HEK293 (cell line): ENCODE results near the gene HTRA2.

Experiments
- CTCF ChIA-PET: fragments of 350-600 bp; formaldehyde crosslinking; extraction: SDS; loops from one replicate; lab custom pipeline; 2021; ENCODE audit warnings: antibody characterized with exemption; lab: Yijun Ruan, JAX
- POLR2A ChIA-PET: fragments of 300-600 bp; formaldehyde crosslinking; extraction: SDS; loops from one replicate; lab custom pipeline; 2020; ENCODE audit warnings: antibody characterized with exemption, inconsistent platforms; lab: Yijun Ruan, JAX
- H3K27ac ChIP-seq: fragments of 200-500 bp; sonication (Bioruptor generic); 2 replicates; pipeline ENCODE4 v1.5.1; 2014; ENCODE audit warnings: low read depth, low read length, control low read depth, inconsistent platforms; ENCODE audit errors: extremely low read depth
- H3K36me3 ChIP-seq, 2 experiments: fragments of 200-500 bp in 1 of 2; sonication (Bioruptor generic) in 1 of 2; 1 replicate in 1 of 2; 2 replicates in 1 of 2; pipeline ENCODE4 v1.5.1; 2014 to 2017; ENCODE audit warnings: inconsistent platforms in 2 of 2, low read length in 2 of 2; ENCODE audit not compliant: control insufficient read depth in 2 of 2, insufficient read depth in 1 of 2
- H3K4me1 ChIP-seq: fragments of 200-500 bp; sonication (Bioruptor generic); 2 replicates; pipeline ENCODE4 v1.5.1; 2014; ENCODE audit warnings: mild to moderate bottlenecking, low read length, inconsistent platforms; ENCODE audit not compliant: control insufficient read depth, insufficient read depth
- H3K4me3 ChIP-seq: 2 replicates; pipeline ENCODE4 v1.5.1; 2011; ENCODE audit warnings: low read depth, mild to moderate bottlenecking, control low read depth, low read length, moderate library complexity
- H3K9me3 ChIP-seq: fragments of 200-500 bp; sonication (Bioruptor generic); 2 replicates; pipeline ENCODE4 v1.5.1; 2014; ENCODE audit warnings: low read depth, low read length, inconsistent platforms; ENCODE audit not compliant: control insufficient read depth, insufficient read depth
- BCL11A ChIP-seq: fragments of 450-650 bp; formaldehyde crosslinking; IDR thresholded peaks from 2 replicates; pipeline ENCODE4 v1.5.1; 2016; ENCODE audit warnings: low read depth, missing biosample characterization, missing genetic modification characterization
- GLI4 ChIP-seq: fragments of 450-650 bp; formaldehyde crosslinking; IDR thresholded peaks from 2 replicates; pipeline ENCODE4 v1.5.1; 2016; ENCODE audit warnings: missing biosample characterization, missing genetic modification characterization
- MYNN ChIP-seq: fragments of 450-650 bp; formaldehyde crosslinking; IDR thresholded peaks from 2 replicates; pipeline ENCODE4 v1.5.1; 2016; ENCODE audit warnings: missing biosample characterization, missing genetic modification characterization, borderline replicate concordance
- OVOL3 ChIP-seq: fragments of 450-650 bp; formaldehyde crosslinking; IDR thresholded peaks from 2 replicates; pipeline ENCODE4 v1.5.1; 2016; ENCODE audit warnings: missing biosample characterization, missing genetic modification characterization
- PRDM6 ChIP-seq: fragments of 450-650 bp; formaldehyde crosslinking; IDR thresholded peaks from 2 replicates; pipeline ENCODE4 v1.5.1; 2017; ENCODE audit warnings: missing biosample characterization, missing genetic modification characterization
- SCRT2 ChIP-seq: fragments of 450-650 bp; formaldehyde crosslinking; IDR thresholded peaks from 2 replicates; pipeline ENCODE4 v1.5.1; 2016; ENCODE audit warnings: missing biosample characterization, missing genetic modification characterization
- ZBTB8A ChIP-seq: fragments of 450-650 bp; formaldehyde crosslinking; IDR thresholded peaks from 2 replicates; pipeline ENCODE4 v1.5.1; 2016; ENCODE audit warnings: missing biosample characterization, missing genetic modification characterization
- ZNF112 ChIP-seq: fragments of 450-650 bp; formaldehyde crosslinking; IDR thresholded peaks from 2 replicates; pipeline ENCODE4 v1.5.0; 2017; ENCODE audit warnings: missing biosample characterization, missing genetic modification characterization
- ZNF175 ChIP-seq: fragments of 450-650 bp; formaldehyde crosslinking; IDR thresholded peaks from 2 replicates; pipeline ENCODE4 v1.5.1; 2016; ENCODE audit warnings: missing biosample characterization, missing genetic modification characterization
- ZNF2 ChIP-seq: fragments of 450-650 bp; formaldehyde crosslinking; IDR thresholded peaks from 2 replicates; pipeline ENCODE4 v1.5.1; 2016; ENCODE audit warnings: missing biosample characterization, missing genetic modification characterization
- ZNF280C ChIP-seq: fragments of 450-650 bp; formaldehyde crosslinking; IDR thresholded peaks from 2 replicates; pipeline ENCODE4 v1.5.1; 2016; ENCODE audit warnings: missing biosample characterization, missing genetic modification characterization
- ZNF621 ChIP-seq: fragments of 450-650 bp; formaldehyde crosslinking; IDR thresholded peaks from 2 replicates; pipeline ENCODE4 v1.5.1; 2017; ENCODE audit warnings: missing biosample characterization, missing genetic modification characterization
- ZNF654 ChIP-seq: fragments of 450-650 bp; formaldehyde crosslinking; IDR thresholded peaks from 2 replicates; pipeline ENCODE4 v1.5.1; 2016; ENCODE audit warnings: low read depth, missing biosample characterization, missing genetic modification characterization
- ZNF658 ChIP-seq: fragments of 450-650 bp; formaldehyde crosslinking; IDR thresholded peaks from 2 replicates; pipeline ENCODE4; 2016; ENCODE audit warnings: missing biosample characterization, missing genetic modification characterization
- ZNF76 ChIP-seq: fragments of 450-650 bp; formaldehyde crosslinking; IDR thresholded peaks from 2 replicates; pipeline ENCODE4; 2016; ENCODE audit warnings: low read depth, missing biosample characterization, missing genetic modification characterization, borderline replicate concordance
- ZNF837 ChIP-seq: fragments of 450-650 bp; formaldehyde crosslinking; IDR thresholded peaks from 2 replicates; pipeline ENCODE4 v1.5.1; 2016; ENCODE audit warnings: missing biosample characterization, missing genetic modification characterization
- TF ChIP-seq, protein P1 (sequence below): fragments of 450-650 bp; formaldehyde crosslinking; IDR thresholded peaks from 2 replicates; pipeline ENCODE4 v1.5.1; 2016; ENCODE audit warnings: missing biosample characterization, missing genetic modification characterization

Gene HTRA2

GRCh38 chr2:74510272-74510671 lies 19.5 kb upstream of the HTRA2 start:
- Histone ChIP-seq H3K9me3 (no peaks in the 10 kb centered on the region), H3K4me1 (peaks cover 4% of the 10 kb centered on the region; the same call in 1 of the 2 replicates), H3K4me3 (no peak overlapping the region), H3K27ac (no peak overlapping the region), H3K36me3 (peaks cover 4 to 8% of the 10 kb centered on the region in 2 experiments; a peak in 1 of 3 replicates)
- TF ChIP-seq ZNF175 (tag by site-specific recombination) (no peak), SCRT2 (tag by site-specific recombination) (no peak), ZNF658 (tag by site-specific recombination) (no peak), ZNF76 (tag by site-specific recombination) (no peak), BCL11A (tag by site-specific recombination) (no peak), ZNF280C (tag by site-specific recombination) (no peak), ZNF2 (tag by site-specific recombination) (no peak), OVOL3 (tag by site-specific recombination) (no peak), ZNF621 (tag by site-specific recombination) (no peak), ZNF654 (tag by site-specific recombination) (no peak), ZBTB8A (tag by site-specific recombination) (no peak), ZNF837 (tag by site-specific recombination) (no peak), GLI4 (tag by site-specific recombination) (no peak), PRDM6 (tag by site-specific recombination) (no peak), MYNN (tag by site-specific recombination) (no peak)
- CTCF ChIA-PET: interaction anchor here (0.8 to 1.2 kb wide), 5 partner anchors 19 to 175 kb away, joined by 3 to 4 read pairs (median 3); partner anchors contain the start of genes AUP1 and HTRA2
- POLR2A ChIA-PET: interaction anchor here (0.8 to 2.3 kb wide), 4 partner anchors 9 to 52 kb away, joined by 3 to 13 read pairs (median 5); partner anchors contain the start of genes AUP1, CCDC142, HTRA2 and TTC31

GRCh38 chr2:74511104-74511989 lies 18.4 kb upstream of the HTRA2 start:
- TF ChIP-seq, protein P1, sequence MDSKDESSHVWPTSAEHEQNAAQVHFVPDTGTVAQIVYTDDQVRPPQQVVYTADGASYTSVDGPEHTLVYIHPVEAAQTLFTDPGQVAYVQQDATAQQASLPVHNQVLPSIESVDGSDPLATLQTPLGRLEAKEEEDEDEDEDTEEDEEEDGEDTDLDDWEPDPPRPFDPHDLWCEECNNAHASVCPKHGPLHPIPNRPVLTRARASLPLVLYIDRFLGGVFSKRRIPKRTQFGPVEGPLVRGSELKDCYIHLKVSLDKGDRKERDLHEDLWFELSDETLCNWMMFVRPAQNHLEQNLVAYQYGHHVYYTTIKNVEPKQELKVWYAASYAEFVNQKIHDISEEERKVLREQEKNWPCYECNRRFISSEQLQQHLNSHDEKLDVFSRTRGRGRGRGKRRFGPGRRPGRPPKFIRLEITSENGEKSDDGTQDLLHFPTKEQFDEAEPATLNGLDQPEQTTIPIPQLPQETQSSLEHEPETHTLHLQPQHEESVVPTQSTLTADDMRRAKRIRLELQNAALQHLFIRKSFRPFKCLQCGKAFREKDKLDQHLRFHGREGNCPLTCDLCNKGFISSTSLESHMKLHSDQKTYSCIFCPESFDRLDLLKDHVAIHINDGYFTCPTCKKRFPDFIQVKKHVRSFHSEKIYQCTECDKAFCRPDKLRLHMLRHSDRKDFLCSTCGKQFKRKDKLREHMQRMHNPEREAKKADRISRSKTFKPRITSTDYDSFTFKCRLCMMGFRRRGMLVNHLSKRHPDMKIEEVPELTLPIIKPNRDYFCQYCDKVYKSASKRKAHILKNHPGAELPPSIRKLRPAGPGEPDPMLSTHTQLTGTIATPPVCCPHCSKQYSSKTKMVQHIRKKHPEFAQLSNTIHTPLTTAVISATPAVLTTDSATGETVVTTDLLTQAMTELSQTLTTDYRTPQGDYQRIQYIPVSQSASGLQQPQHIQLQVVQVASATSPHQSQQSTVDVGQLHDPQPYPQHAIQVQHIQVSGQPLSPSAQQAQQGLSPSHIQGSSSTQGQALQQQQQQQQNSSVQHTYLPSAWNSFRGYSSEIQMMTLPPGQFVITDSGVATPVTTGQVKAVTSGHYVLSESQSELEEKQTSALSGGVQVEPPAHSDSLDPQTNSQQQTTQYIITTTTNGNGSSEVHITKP (tag by site-specific recombination): peak; percentile 65
- no peak for TF ChIP-seq ZNF112 (tag by site-specific recombination)
- TF ChIP-seq, all 188 proteins: peak for 1
- no peak overlapping the region for H3K27ac ChIP-seq
- no peak overlapping the region for H3K4me3 ChIP-seq
- no peaks in the 10 kb centered on the region for H3K9me3 ChIP-seq
- H3K36me3 ChIP-seq: no peaks in the 10 kb centered on the region
- H3K4me1 ChIP-seq: peaks cover 4% of the 10 kb centered on the region; the same call in 1 of the 2 replicates
- ChIA-PET POLR2A (interaction anchor here (0.6 to 2.3 kb wide), 5 partner anchors 10 to 427 kb away, joined by 3 to 13 read pairs (median 4); partner anchors contain the start of genes AUP1, CCDC142, HTRA2 and TTC31), CTCF (interaction anchor here (1.2 kb wide), 1 partner anchor 78 kb away, joined by 3 read pairs; no protein-coding TSS in a partner anchor)
